AG04449 (cell line): ENCODE measurements around the gene SLC7A8.

Experiments used
- CTCF ChIA-PET: fragments of 350-600 bp; formaldehyde crosslinking; extraction: SDS; loops from one replicate; lab custom pipeline; 2021; ENCODE audit warnings: antibody characterized with exemption; lab: Yijun Ruan, JAX
- POLR2A ChIA-PET: fragments of 400-600, 350-600 bp; formaldehyde crosslinking; extraction: SDS; loops from one replicate; lab custom pipeline; 2020; ENCODE audit warnings: antibody characterized with exemption, inconsistent platforms; lab: Yijun Ruan, JAX
- DNase-seq: peaks from one replicate; pipeline ENCODE4 v3.0.0-alpha.2; 2010; ENCODE audit warnings: low read depth, low spot score
- H3K4me3 ChIP-seq: 2 replicates; pipeline ENCODE4 v1.5.1; 2011; ENCODE audit warnings: low read depth, mild to moderate bottlenecking, control low read depth, low read length
- CTCF ChIP-seq: IDR thresholded peaks from one replicate; pipeline ENCODE4 v1.5.1; 2011; ENCODE audit warnings: mild to moderate bottlenecking, moderate library complexity, low read length, control low read depth, inconsistent platforms; ENCODE audit not compliant: insufficient read depth; ENCODE audit errors: missing control alignments

SLC7A8 gene

GRCh38 chr14:23120541-23121251, 62.8 kb downstream of the SLC7A8 start:
- H3K4me3 ChIP-seq = no peak overlapping the region
- POLR2A ChIA-PET = interaction anchor here (0.6 to 1.3 kb wide), 2 partner anchors 51 to 64 kb away, joined by 4 read pairs; no protein-coding TSS in a partner anchor
- CTCF ChIA-PET = interaction anchor here (0.6 to 20.1 kb wide), 55 partner anchors 8 to 565 kb away, joined by 3 to 1439 read pairs (median 5); partner anchors contain the start of genes PABPN1 and SLC7A8
- peak; percentile 99 for TF ChIP-seq CTCF
- no peak for DNase-seq

GRCh38 chr14:23119363-23120327, 63.8 kb downstream of the SLC7A8 start:
- no peak for DNase-seq
- ChIA-PET CTCF (interaction anchor here (0.7 to 20.1 kb wide), 20 partner anchors 10 to 181 kb away, joined by 3 to 1439 read pairs (median 7); partner anchors contain the start of gene SLC7A8), POLR2A (no interaction called here)
- no peak overlapping the region for H3K4me3 ChIP-seq
- no peak for TF ChIP-seq CTCF

GRCh38 chr14:23118506-23119362, 64.7 kb downstream of the SLC7A8 start, which contains the start of gene CEBPE:
Gene CEBPE, minus strand, starts transcription at chr14:23119255. Its CDS starts 164 bp downstream, at chr14:23119091.
- H3K4me3 ChIP-seq = no peak within 1 kb of the TSS
- no peak for TF ChIP-seq CTCF
- no peak for DNase-seq
- POLR2A ChIA-PET = no interaction called here
- CTCF ChIA-PET = interaction anchor here (0.7 to 20.1 kb wide), 10 partner anchors 24 to 177 kb away, joined by 3 to 1439 read pairs (median 8); partner anchors contain the start of gene SLC7A8

GRCh38 chr14:23117371-23118020, 66.0 kb downstream of the SLC7A8 start:
- no peak for TF ChIP-seq CTCF
- ChIA-PET POLR2A (no interaction called here), CTCF (interaction anchor here (0.7 to 20.1 kb wide), 6 partner anchors 12 to 183 kb away, joined by 3 to 1439 read pairs (median 5); partner anchors contain the start of gene SLC7A8)
- no peak for DNase-seq
- no peak overlapping the region for H3K4me3 ChIP-seq

GRCh38 chr14:23115918-23116317, 67.5 kb downstream of the SLC7A8 start:
- TF ChIP-seq CTCF = no peak
- ChIA-PET POLR2A (interaction anchor here (1.4 kb wide), 1 partner anchor 20 kb away, joined by 6 read pairs; the partner anchor contains the start of gene C14orf119), CTCF (interaction anchor here (0.6 to 20.1 kb wide), 8 partner anchors 18 to 130 kb away, joined by 4 to 1439 read pairs (median 70); partner anchors contain the start of genes ACIN1, C14orf119, CDH24 and SLC7A8)
- H3K4me3 ChIP-seq = no peak overlapping the region
- DNase-seq = no peak
